ENCODE results near the gene ITIH3. TPM values are rescaled to one million over a fixed set of nuclear protein-coding genes. Genes with fewer than 3 reads are reported as not detected.

ITIH3 gene
- polyA plus RNA-seq, 1 of the 3 experiments (the other 2 are of a cell fraction), result 4.3 TPM

GRCh38 chr3:52829482-52829881 is 34.9 kb downstream of the ITIH3 start:
- TF ChIP-seq GABPA (IDR thresholded peaks at IDR 0.05; ENCODE audit: low read depth) (no peak), RAD21 (IDR thresholded peaks at IDR 0.05; ENCODE audit: low read length) (no peak), EZH2phosphoT487 (IDR thresholded peaks at IDR 0.05; ENCODE audit: borderline replicate concordance, low read depth) (no peak), RXRA (IDR thresholded peaks at IDR 0.05; ENCODE audit: borderline replicate concordance, low read depth) (no peak), EP300 (IDR thresholded peaks at IDR 0.05; ENCODE audit: borderline replicate concordance in 1 of 2, low read depth in 1 of 2, low read length in 1 of 2) (no peak), NRF1 (IDR thresholded peaks at IDR 0.05; ENCODE audit: low read depth, low read length) (no peak), CHD2 (IDR thresholded peaks at IDR 0.05; ENCODE audit: low read length, partially characterized antibody) (no peak), ZBTB33 (IDR thresholded peaks at IDR 0.05; ENCODE audit: borderline replicate concordance, low read depth) (no peak)
- TF ChIP-seq, protein P1, sequence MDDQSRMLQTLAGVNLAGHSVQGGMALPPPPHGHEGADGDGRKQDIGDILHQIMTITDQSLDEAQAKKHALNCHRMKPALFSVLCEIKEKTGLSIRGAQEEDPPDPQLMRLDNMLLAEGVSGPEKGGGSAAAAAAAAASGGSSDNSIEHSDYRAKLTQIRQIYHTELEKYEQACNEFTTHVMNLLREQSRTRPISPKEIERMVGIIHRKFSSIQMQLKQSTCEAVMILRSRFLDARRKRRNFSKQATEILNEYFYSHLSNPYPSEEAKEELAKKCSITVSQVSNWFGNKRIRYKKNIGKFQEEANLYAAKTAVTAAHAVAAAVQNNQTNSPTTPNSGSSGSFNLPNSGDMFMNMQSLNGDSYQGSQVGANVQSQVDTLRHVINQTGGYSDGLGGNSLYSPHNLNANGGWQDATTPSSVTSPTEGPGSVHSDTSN (IDR thresholded peaks at IDR 0.05), result no peak
- TF ChIP-seq, protein P2, sequence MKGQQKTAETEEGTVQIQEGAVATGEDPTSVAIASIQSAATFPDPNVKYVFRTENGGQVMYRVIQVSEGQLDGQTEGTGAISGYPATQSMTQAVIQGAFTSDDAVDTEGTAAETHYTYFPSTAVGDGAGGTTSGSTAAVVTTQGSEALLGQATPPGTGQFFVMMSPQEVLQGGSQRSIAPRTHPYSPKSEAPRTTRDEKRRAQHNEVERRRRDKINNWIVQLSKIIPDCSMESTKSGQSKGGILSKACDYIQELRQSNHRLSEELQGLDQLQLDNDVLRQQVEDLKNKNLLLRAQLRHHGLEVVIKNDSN (IDR thresholded peaks at IDR 0.05; ENCODE audit: borderline replicate concordance, low read depth), result no peak
- 69% methylated on average over 3 of the region's 3 CpGs for WGBS (ENCODE audit: low lambda C conversion rate)

DNA sequence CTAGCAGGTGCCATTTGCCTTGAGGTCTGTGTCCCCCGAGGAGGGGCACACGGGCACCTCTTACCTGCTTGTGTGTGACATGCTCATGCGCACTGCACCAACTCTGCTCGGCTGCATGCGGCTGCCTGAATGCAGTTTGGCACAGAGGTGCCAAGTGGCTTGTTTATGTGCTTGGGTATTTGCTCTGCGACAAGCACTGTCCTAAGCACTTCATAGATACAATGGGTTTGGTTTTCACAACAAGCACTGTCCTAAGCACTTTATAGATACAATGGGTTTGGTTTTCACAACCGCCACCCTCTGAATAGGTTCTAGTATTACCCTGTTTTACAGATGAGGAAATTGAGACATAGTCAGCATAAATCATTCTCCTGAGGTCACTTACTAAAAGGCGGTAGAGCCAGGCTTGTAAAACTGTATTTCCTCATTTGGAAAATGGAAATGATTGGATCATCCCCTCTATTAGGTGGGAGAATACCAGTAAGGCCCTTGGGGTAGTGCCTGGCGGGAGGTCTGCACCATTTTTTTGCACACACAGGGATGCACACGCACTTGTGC is 35.4 kb downstream of the ITIH3 start:
- no peaks in the 10 kb centered on the region for H3K36me3 ChIP-seq (replicated peaks in 1 of 2; ENCODE audit: control insufficient read depth in 1 of 2, insufficient read depth in 2 of 2, low read length in 1 of 2)
- H3F3A ChIP-seq (replicated peaks; ENCODE audit: insufficient read depth), result no peaks in the 10 kb centered on the region
- H3K9me2 ChIP-seq, result no peaks in the 10 kb centered on the region
- H4K20me1 ChIP-seq (ENCODE audit: insufficient read depth), result 0 out of 2 replicates have a peak, but pooled peaks cover 6% of the 10 kb centered on the region
- peaks cover 4 to 21% of the 10 kb centered on the region in 2 experiments; a peak in 1 of 4 replicates for H3K4me1 ChIP-seq (ENCODE audit: control insufficient read depth in 1 of 2, insufficient read depth in 2 of 2, low read depth in 1 of 2, low read length in 1 of 2)
- DNase-seq, result no peak
- no peak overlapping the region for H3K9ac ChIP-seq
- 88% methylated on average over 9 of the region's 10 CpGs for WGBS (ENCODE audit: low lambda C conversion rate)
- H3K79me2 ChIP-seq (ENCODE audit: insufficient read depth), result no peaks in the 10 kb centered on the region
- ChIA-PET POLR2A (no interaction called here), CTCF (interaction anchor here (1.0 to 2.0 kb wide), 2 partner anchors 16 to 241 kb away, joined by 3 to 5 read pairs; no protein-coding TSS in a partner anchor)
- no peak overlapping the region for H3K4me2 ChIP-seq
- H3K27me3 ChIP-seq (ENCODE audit: insufficient read depth), result no peaks in the 10 kb centered on the region
- H3K27ac ChIP-seq (ENCODE audit: low read depth in 2 of 2, low read length in 1 of 2), result no peak overlapping the region
- no peak overlapping the region for H2AFZ ChIP-seq (ENCODE audit: low read depth)
- no peaks in the 10 kb centered on the region for H3K9me3 ChIP-seq
- H3K4me3 ChIP-seq (ENCODE audit: low read depth in 2 of 2, low read length in 1 of 2), result no peak overlapping the region
- TF ChIP-seq MEF2A (IDR thresholded peaks at IDR 0.05; ENCODE audit: borderline replicate concordance, low read depth), result no peak
- no peak for TF ChIP-seq EZH2phosphoT487 (IDR thresholded peaks at IDR 0.05; ENCODE audit: borderline replicate concordance, low read depth)
- TF ChIP-seq, protein P3, sequence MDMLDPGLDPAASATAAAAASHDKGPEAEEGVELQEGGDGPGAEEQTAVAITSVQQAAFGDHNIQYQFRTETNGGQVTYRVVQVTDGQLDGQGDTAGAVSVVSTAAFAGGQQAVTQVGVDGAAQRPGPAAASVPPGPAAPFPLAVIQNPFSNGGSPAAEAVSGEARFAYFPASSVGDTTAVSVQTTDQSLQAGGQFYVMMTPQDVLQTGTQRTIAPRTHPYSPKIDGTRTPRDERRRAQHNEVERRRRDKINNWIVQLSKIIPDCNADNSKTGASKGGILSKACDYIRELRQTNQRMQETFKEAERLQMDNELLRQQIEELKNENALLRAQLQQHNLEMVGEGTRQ (IDR thresholded peaks at IDR 0.05; ENCODE audit: borderline replicate concordance, low read depth, low read length), result no peak
- TF ChIP-seq SMC3 (IDR thresholded peaks at IDR 0.05; ENCODE audit: low read depth, low read length), result no peak
- no peak for TF ChIP-seq SIN3A (IDR thresholded peaks at IDR 0.05; ENCODE audit: borderline replicate concordance, low read depth, low read length)
- no peak for TF ChIP-seq RAD21 (IDR thresholded peaks at IDR 0.05; ENCODE audit: low read length)
- no peak for TF ChIP-seq FOXM1 (IDR thresholded peaks at IDR 0.05; ENCODE audit: low read depth)
- TF ChIP-seq, protein P4, sequence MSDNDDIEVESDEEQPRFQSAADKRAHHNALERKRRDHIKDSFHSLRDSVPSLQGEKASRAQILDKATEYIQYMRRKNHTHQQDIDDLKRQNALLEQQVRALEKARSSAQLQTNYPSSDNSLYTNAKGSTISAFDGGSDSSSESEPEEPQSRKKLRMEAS (IDR thresholded peaks at IDR 0.05; ENCODE audit: low read depth), result no peak
- no peak for TF ChIP-seq NFIC (IDR thresholded peaks at IDR 0.05; ENCODE audit: borderline replicate concordance)
- no peak for TF ChIP-seq FOSL2 (IDR thresholded peaks at IDR 0.05; ENCODE audit: borderline replicate concordance, low read depth)

More at GRCh38 chr3:52829482-52829881, 34.9 kb downstream of the ITIH3 start:
- 0 out of 2 replicates have a peak, but pooled peaks cover 6% of the 10 kb centered on the region for H4K20me1 ChIP-seq (ENCODE audit: insufficient read depth)
- H3K9me3 ChIP-seq, result no peaks in the 10 kb centered on the region
- no peak overlapping the region for H3K27ac ChIP-seq (ENCODE audit: low read depth in 2 of 2, low read length in 1 of 2)
- no peak overlapping the region for H3K4me3 ChIP-seq (ENCODE audit: low read depth in 2 of 2, low read length in 1 of 2)
- POLR2A ChIA-PET, result no interaction called here
- no peak overlapping the region for H2AFZ ChIP-seq (ENCODE audit: low read depth)
- H3K9ac ChIP-seq, result no peak overlapping the region
- no peaks in the 10 kb centered on the region for H3K79me2 ChIP-seq (ENCODE audit: insufficient read depth)
- peaks cover 4 to 21% of the 10 kb centered on the region in 2 experiments; a peak in 1 of 4 replicates for H3K4me1 ChIP-seq (ENCODE audit: control insufficient read depth in 1 of 2, insufficient read depth in 2 of 2, low read depth in 1 of 2, low read length in 1 of 2)
- H3K4me2 ChIP-seq, result no peak overlapping the region
- no peak for DNase-seq
- CTCF ChIA-PET, result interaction anchor here (0.7 kb wide), 1 partner anchor 35 kb away, joined by 3 read pairs; no protein-coding TSS in a partner anchor
- H3K36me3 ChIP-seq (replicated peaks in 1 of 2; ENCODE audit: control insufficient read depth in 1 of 2, insufficient read depth in 2 of 2, low read length in 1 of 2), result no peaks in the 10 kb centered on the region
- no peaks in the 10 kb centered on the region for H3K9me2 ChIP-seq
- H3K27me3 ChIP-seq (ENCODE audit: insufficient read depth), result no peaks in the 10 kb centered on the region
- H3F3A ChIP-seq (replicated peaks; ENCODE audit: insufficient read depth), result no peaks in the 10 kb centered on the region
